Uterus (tissue), 2 donors: ENCODE measurements around the gene KHDRBS2.

ENCODE experiments used
- CTCF ChIP-seq, 4 experiments: fragments of 200-600 bp in 2 of 4; fragments of 450-650 bp in 2 of 4; sonication (generic) in 2 of 4; IDR thresholded peaks; one replicate each; pipeline ENCODE4 v1.5.1; 2016 to 2019; ENCODE audit warnings: antibody characterized with exemption in 4 of 4, mild to moderate bottlenecking in 2 of 4, moderate library complexity in 1 of 4
- POLR2A ChIP-seq, 2 donors: fragments of 450-650 bp; IDR thresholded peaks; one replicate each; pipeline ENCODE4 v1.6.1; 2016; ENCODE audit warnings: antibody characterized with exemption in 2 of 2, mild to moderate bottlenecking in 1 of 2, moderate library complexity in 1 of 2

- TF ChIP-seq CTCF (IDR thresholded peaks at IDR 0.05): no peak
- no peak for TF ChIP-seq POLR2A (IDR thresholded peaks at IDR 0.05)
Observed at GRCh38 chr6:62328607-62329006, 42.6 kb upstream of the KHDRBS2 start.
